Adrenal gland (tissue), 12 donors: ENCODE measurements around the gene NFS1. TPM values are rescaled to one million over a fixed set of nuclear protein-coding genes. Genes with fewer than 3 reads are reported as not detected.
"Not testable (repeated sequence)": the region's sequence is repeated elsewhere in the genome, so short reads cannot be mapped to it uniquely, and the experiment has no call there.

ENCODE experiments used
- DNase-seq, 7 donors: peaks; one replicate each; pipeline ENCODE4 v3.0.0-alpha.2; 2019 to 2020
- H3K27ac ChIP-seq, 5 donors: fragments of 200-600 bp; sonication (generic) in 4 of 5; 1 replicate in 3 of 5; 2 replicates in 2 of 5; pipeline versions ENCODE4 v1.5.1 to v1.8.0; 2016 to 2020; ENCODE audit warnings: mild to moderate bottlenecking in 1 of 5
- H3K27me3 ChIP-seq: fragments of 200-600 bp; 2 replicates; pipeline ENCODE4 v1.8.0; 2021
- H3K36me3 ChIP-seq, 2 donors: fragments of 200-600 bp; replicated peaks in 1 of 2; 1 replicate in 1 of 2; 2 replicates in 1 of 2; pipeline versions ENCODE4 v1.5.1 to v1.8.0; 2018 to 2022
- H3K4me1 ChIP-seq, 2 donors: fragments of 200-600 bp; replicated peaks in 1 of 2; 1 replicate in 1 of 2; 2 replicates in 1 of 2; pipeline versions ENCODE4 v1.5.1 to v1.8.0; 2018 to 2021
- H3K4me3 ChIP-seq, 4 donors: fragments of 200-600 bp; sonication (generic) in 3 of 4; one replicate each; pipeline ENCODE4 v1.5.1; 2016 to 2018
- H3K9me3 ChIP-seq, 3 donors: fragments of 200-600 bp; sonication (generic) in 1 of 3; replicated peaks in 1 of 3; 1 replicate in 2 of 3; 2 replicates in 1 of 3; pipeline versions ENCODE4 v1.5.1 to v1.8.0; 2016 to 2021
- POLR2A ChIP-seq, 2 donors: fragments of 450-650 bp; IDR thresholded peaks; one replicate each; pipeline ENCODE4 v1.6.1; 2017; ENCODE audit warnings: antibody characterized with exemption in 2 of 2, mild to moderate bottlenecking in 2 of 2, moderate library complexity in 1 of 2
- WGBS, 4 donors: extraction: QIAGEN DNeasy Blood & Tissue Kit in 2 of 4; methylation state at CpG; one replicate each; pipeline versions ENCODE4 v1.1.5 to v1.1.7; 2013 to 2017; 5-methylcytosine and 5-hydroxymethylcytosine counted together
- intact Hi-C, 2 donors: fragments of 100-400 bp; cut with DNase I; formaldehyde crosslinking; loops; one replicate each; pipeline versions ENCODE4 v1.14.1 to v1.15.0; 2022 to 2023
- polyA plus RNA-seq, 3 donors: library from polyadenylated mRNA; stranded (reverse); fragments of 200-250 nt in 2 of 3; fragments of 350-450 nt in 1 of 3; fragmentation: Illumina TruSeq in 1 of 3; extraction: RNeasy Lipid Tissue Mini Kit (QIAGEN cat#74804) in 1 of 3; gene quantifications; one replicate each; pipeline ENCODE4 v1.2.3, GENCODE V29; 2013 to 2014
- total RNA-seq, 9 donors: library from RNA; depleted of rRNA in 4 of 9; stranded (reverse); fragments of >200 nt in 4 of 9; fragments of 120-200 nt in 1 of 9; fragmentation: NEBNext Ultra II Directional in 1 of 9; extraction: Animal tissue kit (Norgen Biotek cat#: 25700) in 1 of 9; gene quantifications; one replicate each; pipeline versions ENCODE4 v1.1.0 to v1.2.4, GENCODE V29; 2013 to 2023
- TF ChIP-seq, protein P1 (sequence below), 6 experiments: fragments of 450-650 bp in 4 of 6; fragments of 200-600 bp in 2 of 6; sonication (generic) in 1 of 6; IDR thresholded peaks; 1 replicate in 5 of 6; 2 replicates in 1 of 6; pipeline versions ENCODE4 v1.5.1 to v1.8.0; 2016 to 2021; ENCODE audit warnings: antibody characterized with exemption in 6 of 6, mild to moderate bottlenecking in 2 of 6, moderate library complexity in 1 of 6
- donor health status: healthy with polysubstance abuse.
- donor health status: Bipolar disorder and iron deficiency.
- donor health status: DM: yes; HTN: yes; CAD: no.
- donor health status: DM: no; HTN: no; CAD: no.
- donor health status: DM: no; HTN: no; CAD: no.
- donor health status: DM: yes; HTN: yes; CAD: no.

The NFS1 gene
- total and polyA plus RNA-seq, 12 donors: 40.1 to 129 (median 104) TPM

DNA sequence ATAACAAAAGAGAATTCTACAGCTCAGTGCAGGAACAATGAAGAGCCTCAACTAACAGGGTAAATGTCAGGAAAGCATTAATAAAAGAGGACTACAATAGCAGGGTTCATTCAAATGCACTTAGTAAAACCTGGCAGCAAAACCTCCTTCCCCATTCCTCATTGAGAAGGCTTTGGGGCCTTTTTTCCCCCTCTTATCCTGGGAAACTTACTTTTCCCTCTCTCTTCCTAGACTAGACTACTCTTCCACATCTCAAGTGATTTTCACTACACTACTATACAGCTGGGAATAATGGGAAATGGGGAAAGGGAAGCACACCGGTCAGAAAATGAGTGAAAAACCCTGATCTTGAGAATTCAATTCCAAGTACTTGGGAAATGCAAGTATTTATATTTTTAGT lies 10.1 kb upstream of the NFS1 start:
- no peaks in the 10 kb centered on the region for H3K9me3 ChIP-seq
- no peak overlapping the region for H3K4me3 ChIP-seq
- WGBS, 4 donors: 69 to 96% (median 81%) methylated on average over 1 of the region's 1 CpG
- peaks cover 3 to 50% of the 10 kb centered on the region in 2 donors for H3K4me1 ChIP-seq
- intact Hi-C loops: no loop called here
- DNase-seq: no peak
- peaks cover 0 to 97% of the 10 kb centered on the region in 2 donors for H3K36me3 ChIP-seq
- TF ChIP-seq POLR2A (IDR thresholded peaks at IDR 0.05): no peak
- no peaks in the 10 kb centered on the region for H3K27me3 ChIP-seq
- no peak overlapping the region for H3K27ac ChIP-seq

DNA sequence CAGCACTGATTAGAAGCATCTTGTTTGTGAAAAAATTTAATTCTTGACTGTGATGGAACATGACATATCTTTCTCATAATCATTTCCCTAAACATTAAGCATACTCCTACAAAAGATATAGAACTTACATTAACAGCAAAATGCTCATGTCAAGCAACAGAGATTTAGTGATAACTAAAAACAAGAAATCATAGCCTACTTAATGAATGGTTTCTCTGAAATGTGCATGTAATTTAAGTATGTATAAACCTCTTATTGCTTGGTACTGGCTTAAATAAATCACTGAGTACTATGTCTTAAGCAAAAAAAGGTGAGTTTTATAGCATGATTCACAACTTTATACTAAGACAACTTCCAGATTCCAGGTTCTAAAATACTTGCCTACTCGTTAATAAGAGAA lies 9.3 kb upstream of the NFS1 start:
- H3K9me3 ChIP-seq: no peaks in the 10 kb centered on the region
- intact Hi-C loops: no loop called here
- peaks cover 0 to 97% of the 10 kb centered on the region in 2 donors for H3K36me3 ChIP-seq
- no peaks in the 10 kb centered on the region for H3K27me3 ChIP-seq
- no peak for DNase-seq
- no peak overlapping the region for H3K27ac ChIP-seq
- TF ChIP-seq, protein P1, sequence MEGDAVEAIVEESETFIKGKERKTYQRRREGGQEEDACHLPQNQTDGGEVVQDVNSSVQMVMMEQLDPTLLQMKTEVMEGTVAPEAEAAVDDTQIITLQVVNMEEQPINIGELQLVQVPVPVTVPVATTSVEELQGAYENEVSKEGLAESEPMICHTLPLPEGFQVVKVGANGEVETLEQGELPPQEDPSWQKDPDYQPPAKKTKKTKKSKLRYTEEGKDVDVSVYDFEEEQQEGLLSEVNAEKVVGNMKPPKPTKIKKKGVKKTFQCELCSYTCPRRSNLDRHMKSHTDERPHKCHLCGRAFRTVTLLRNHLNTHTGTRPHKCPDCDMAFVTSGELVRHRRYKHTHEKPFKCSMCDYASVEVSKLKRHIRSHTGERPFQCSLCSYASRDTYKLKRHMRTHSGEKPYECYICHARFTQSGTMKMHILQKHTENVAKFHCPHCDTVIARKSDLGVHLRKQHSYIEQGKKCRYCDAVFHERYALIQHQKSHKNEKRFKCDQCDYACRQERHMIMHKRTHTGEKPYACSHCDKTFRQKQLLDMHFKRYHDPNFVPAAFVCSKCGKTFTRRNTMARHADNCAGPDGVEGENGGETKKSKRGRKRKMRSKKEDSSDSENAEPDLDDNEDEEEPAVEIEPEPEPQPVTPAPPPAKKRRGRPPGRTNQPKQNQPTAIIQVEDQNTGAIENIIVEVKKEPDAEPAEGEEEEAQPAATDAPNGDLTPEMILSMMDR (IDR thresholded peaks at IDR 0.05): no peak
- TF ChIP-seq POLR2A (IDR thresholded peaks at IDR 0.05): no peak
- no peak overlapping the region for H3K4me3 ChIP-seq
- WGBS, 4 donors: 31 to 38% (median 34%) methylated on average over 1 of the region's 1 CpG
- peaks cover 3 to 50% of the 10 kb centered on the region in 2 donors for H3K4me1 ChIP-seq

- WGBS, 4 donors: 89 to 93% (median 89%) methylated on average over 17 of the region's 17 CpGs
- intact Hi-C loops: not testable (repeated sequence)
Observed at GRCh38 chr20:35706591-35707529, 7.7 kb upstream of the NFS1 start.

GRCh38 chr20:35705894-35706293 lies 6.7 kb upstream of the NFS1 start:
- H3K27me3 ChIP-seq, H3K4me3 ChIP-seq, intact Hi-C loops, H3K9me3 ChIP-seq, H3K27ac ChIP-seq: not testable (repeated sequence)
- DNase-seq: peak in 2 of 7 donors; percentile 19 to 47
- 84 to 90% (median 88%) methylated on average over 11 of the region's 11 CpGs for WGBS, 4 donors
- Histone ChIP-seq H3K4me1 (peaks cover 3 to 50% of the 10 kb centered on the region in 2 donors), H3K36me3 (peaks cover 0 to 97% of the 10 kb centered on the region in 2 donors)

More at GRCh38 chr20:35706591-35707529, 7.7 kb upstream of the NFS1 start:
- not testable (repeated sequence) for H3K4me3 ChIP-seq, H3K27me3 ChIP-seq, DNase-seq, H3K27ac ChIP-seq, H3K9me3 ChIP-seq
- peaks cover 0 to 99% of the 10 kb centered on the region in 2 donors for H3K36me3 ChIP-seq
- H3K4me1 ChIP-seq: peaks cover 3 to 56% of the 10 kb centered on the region in 2 donors

DNA sequence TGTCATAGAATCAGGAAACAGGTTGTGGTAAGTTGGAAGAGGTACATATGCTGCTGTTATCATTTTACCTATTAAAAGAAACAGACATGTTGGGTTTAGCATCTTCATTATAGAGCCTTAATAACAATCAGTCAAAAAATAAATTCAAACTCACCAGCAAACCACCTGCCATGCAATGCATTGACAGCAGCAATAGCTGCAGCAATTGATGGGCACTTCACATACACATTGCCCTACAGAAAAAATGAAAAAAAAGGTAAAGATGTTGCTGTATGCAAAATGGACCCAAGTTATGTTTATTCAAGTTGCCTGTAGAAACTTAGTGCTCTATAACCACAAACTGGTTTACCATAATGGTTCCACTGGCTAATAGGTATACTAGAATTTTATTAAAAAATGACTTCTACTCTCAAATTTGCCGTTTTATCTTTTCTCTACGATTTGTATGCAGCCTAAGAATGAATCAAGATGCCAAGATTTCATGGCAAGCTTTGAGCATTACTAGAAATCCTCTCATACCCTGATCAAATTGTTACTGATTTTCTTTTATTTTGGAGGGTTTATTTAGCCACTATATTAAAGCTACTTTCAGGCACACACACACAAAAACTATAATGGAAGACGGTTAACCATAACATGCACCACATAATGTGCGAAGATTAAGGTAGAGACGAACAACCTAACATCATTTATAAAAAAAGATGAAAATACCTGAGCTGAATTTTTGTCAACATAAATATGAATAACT lies 5.5 kb upstream of the NFS1 start:
- 73 to 84% (median 82%) methylated on average over 5 of the region's 5 CpGs for WGBS, 4 donors

More for the DNA sequence above, 5.5 kb upstream of the NFS1 start:
- intact Hi-C loops: no loop called here
- Histone ChIP-seq H3K4me1 (peaks cover 0 to 52% of the 10 kb centered on the region in 2 donors), H3K9me3 (no peaks in the 10 kb centered on the region), H3K36me3 (peaks cover 0 to 86% of the 10 kb centered on the region in 2 donors), H3K4me3 (no peak overlapping the region), H3K27me3 (no peaks in the 10 kb centered on the region), H3K27ac (no peak overlapping the region)
- TF ChIP-seq, protein P1 (IDR thresholded peaks at IDR 0.05): no peak
- no peak for TF ChIP-seq POLR2A (IDR thresholded peaks at IDR 0.05)
- DNase-seq: no peak
